Measurements from ENCODE around the gene TUBA4A. TPM values are rescaled to one million over a fixed set of nuclear protein-coding genes. Genes with fewer than 3 reads are reported as not detected.
A peak's percentile ranks its signal among the peaks of the same experiment; 100 is the strongest.

Gene TUBA4A
- total and polyA plus RNA-seq, 2 of the 8 experiments (the other 6 are each of a cell fraction or from before 2014, with no cell fraction given), result 67.3 to 172 TPM

DNA sequence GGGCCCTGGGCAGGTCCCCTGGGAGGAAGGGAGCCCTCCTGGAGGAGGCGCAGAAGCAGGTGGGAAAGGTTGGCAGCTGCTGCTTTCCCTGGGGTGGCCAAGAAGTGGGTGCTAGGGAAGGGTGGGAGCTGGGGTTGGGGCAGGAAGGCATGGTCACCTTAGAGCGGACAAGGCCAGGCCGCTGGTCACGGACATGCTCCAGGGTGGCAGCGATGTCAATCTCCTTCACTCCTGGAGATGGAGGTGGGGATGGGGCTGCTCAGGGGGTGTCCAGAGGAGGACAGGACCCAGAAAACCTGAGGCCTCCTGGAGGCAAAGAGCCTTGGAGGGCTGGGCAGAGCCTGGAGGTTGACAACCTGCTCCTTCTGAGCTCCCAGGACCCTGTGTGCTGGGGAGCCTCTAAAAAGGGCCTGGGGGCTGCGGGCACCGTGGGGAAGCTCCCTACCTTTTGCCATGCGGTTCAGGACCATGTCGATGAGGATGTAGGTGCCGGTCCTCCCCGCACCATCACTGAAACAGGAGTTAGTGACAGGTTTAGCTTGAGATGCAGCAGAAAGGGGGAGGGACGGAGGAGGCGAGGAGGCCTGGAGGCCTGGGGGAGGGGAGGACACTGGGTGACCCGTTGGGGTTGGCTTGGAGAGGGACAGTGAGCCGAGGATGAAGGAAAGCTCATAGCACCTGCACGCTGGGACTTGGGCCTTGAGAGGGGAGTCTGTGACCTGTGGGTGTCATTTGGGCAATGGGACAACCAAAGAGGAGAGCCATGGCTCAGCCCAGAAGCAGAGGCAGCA, 36.9 kb upstream of the TUBA4A start:
- Histone ChIP-seq H3K9ac (replicated peaks in 1 of 4; ENCODE audit: extremely low read depth in 1 of 4, low read depth in 3 of 4, low read length in 3 of 4) (no peak overlapping the region), H3K4me2 (ENCODE audit: insufficient read depth in 1 of 2, low read depth in 2 of 2, low read length in 2 of 2) (no peak overlapping the region), H3K23me2 (ENCODE audit: low read depth, low read length) (peaks cover 4% of the 10 kb centered on the region; the same call in 1 of the 2 replicates), H3K79me1 (ENCODE audit: low read depth, low read length) (no peaks in the 10 kb centered on the region), H3K27me3 (replicated peaks in 1 of 4; ENCODE audit: control insufficient read depth in 3 of 4, extremely low read depth in 1 of 4, insufficient read depth in 3 of 4, low read length in 3 of 4) (peaks cover 0 to 14% (median 7%) of the 10 kb centered on the region in 4 experiments; a peak in 6 of 7 replicates), H3K36me3 (ENCODE audit: control insufficient read depth in 2 of 4, insufficient read depth in 4 of 4, low read length in 3 of 4) (no peaks in the 10 kb centered on the region), H2BK120ac (replicated peaks; ENCODE audit: low read depth, low read length) (no peak overlapping the region), H2BK20ac (ENCODE audit: low read length) (no peak overlapping the region), H4K5ac (ENCODE audit: insufficient read length, low read depth, low read length) (no peak overlapping the region), H4K8ac (ENCODE audit: extremely low read depth, insufficient read depth, low read length) (peak overlapping the region; percentile 3; the same call in 1 of the 2 replicates), H2BK12ac (ENCODE audit: low read depth, low read length) (no peak overlapping the region), H4K20me1 (replicated peaks in 1 of 2; ENCODE audit: control insufficient read depth in 1 of 2, insufficient read depth in 2 of 2, low read length in 2 of 2) (peaks cover 0 to 2% of the 10 kb centered on the region in 2 experiments), H3K4me3 (ENCODE audit: extremely low read depth in 1 of 4, insufficient read depth in 2 of 4, low read depth in 3 of 4, low read length in 4 of 4) (no peak overlapping the region), H4K91ac (replicated peaks; ENCODE audit: insufficient read length, low read length) (no peak overlapping the region), H3K4me1 (replicated peaks in 1 of 4; ENCODE audit: control insufficient read depth in 3 of 4, insufficient read depth in 4 of 4, low read length in 3 of 4) (peaks cover 0 to 10% (median 5%) of the 10 kb centered on the region in 4 experiments; a peak in 6 of 7 replicates), H3K9me3 (ENCODE audit: insufficient read depth in 2 of 2, low read depth in 1 of 2, low read length in 1 of 2) (0 out of 4 replicates have a peak, but pooled peaks cover 0 to 5% of the 10 kb centered on the region in 2 experiments), H3K4ac (replicated peaks; ENCODE audit: insufficient read length, low read depth, low read length) (no peak overlapping the region), H3K14ac (ENCODE audit: insufficient read length) (no peak overlapping the region), H3K79me2 (ENCODE audit: control insufficient read depth in 1 of 2, insufficient read depth in 2 of 2, low read length in 2 of 2) (no peaks in the 10 kb centered on the region), H2AFZ (ENCODE audit: low read length) (no peak overlapping the region), H3K18ac (ENCODE audit: extremely low read depth, low read length) (no peak overlapping the region), H2BK15ac (ENCODE audit: low read length) (no peak overlapping the region), H3K23ac (ENCODE audit: insufficient read length) (no peak overlapping the region), H3K27ac (ENCODE audit: low read depth, low read length) (no peak overlapping the region), H2AK5ac (ENCODE audit: low read depth, low read length) (no peak overlapping the region; the same call in 1 of the 2 replicates), H3K56ac (replicated peaks; ENCODE audit: insufficient read length, low read depth, low read length) (no peak overlapping the region), H2BK5ac (ENCODE audit: low read depth, low read length) (no peak overlapping the region)
- WGBS, 2 experiments (ENCODE audit: extremely low coverage in 1 of 2, insufficient coverage in 1 of 2, insufficient read length in 1 of 2, insufficient replicate concordance in 2 of 2, low coverage in 1 of 2, low lambda C conversion rate in 2 of 2, missing lambda C conversion rate in 1 of 2), result 85% methylated on average over 15 of the region's 16 CpGs; no CpG with 5 or more reads in 1 of the 2 experiments
- ChIA-PET CTCF (ENCODE audit: partially characterized antibody) (interaction anchor here (0.6 to 9.0 kb wide), 11 partner anchors 9 to 251 kb away, joined by 3 to 220 read pairs (median 4); partner anchors contain the start of genes DNAJB2 and PTPRN), POLR2A (ENCODE audit: partially characterized antibody) (interaction anchor here (1.0 to 2.3 kb wide), 4 partner anchors 12 to 39 kb away, joined by 3 to 13 read pairs (median 4); partner anchors contain the start of genes DNAJB2 and TUBA4B)
- no peak for DNase-seq (ENCODE audit: low read depth in 1 of 2, low spot score in 2 of 2)
- FAIRE-seq, result no peak
- TF ChIP-seq POLR2A (IDR thresholded peaks at IDR 0.05; ENCODE audit: control extremely low read depth in 1 of 2, low read depth in 2 of 2, low read length in 2 of 2) (no peak), TCF12 (IDR thresholded peaks at IDR 0.05; ENCODE audit: low read depth, low read length) (no peak), JUN (IDR thresholded peaks at IDR 0.05; ENCODE audit: low read depth, low read length) (no peak), CREB1 (IDR thresholded peaks at IDR 0.05) (no peak), ASH2L (IDR thresholded peaks at IDR 0.05; ENCODE audit: low read length) (no peak), CBX8 (IDR thresholded peaks at IDR 0.05; ENCODE audit: borderline replicate concordance, low read depth, low read length) (no peak), GTF2F1 (IDR thresholded peaks at IDR 0.05; ENCODE audit: borderline replicate concordance, low read depth, low read length) (no peak), RBBP5 (IDR thresholded peaks at IDR 0.05; ENCODE audit: borderline replicate concordance, low read depth, low read length) (no peak), SIN3A (conservative IDR thresholded peaks at IDR 0.05 in 1 of 2, IDR thresholded peaks at IDR 0.05 in 1 of 2; ENCODE audit: low read depth in 1 of 2, low read length in 2 of 2) (no peak), NANOG (IDR thresholded peaks at IDR 0.05; ENCODE audit: insufficient read depth, low read depth, low read length, poor library complexity, severe bottlenecking) (no peak), BCL11A (IDR thresholded peaks at IDR 0.05; ENCODE audit: low read depth in 2 of 2, low read length in 2 of 2) (no peak)

Measured in H1 (cell line).